BJ (cell line): ENCODE measurements around the gene DPYSL3. TPM values are rescaled to one million over a fixed set of nuclear protein-coding genes. Genes with fewer than 3 reads are reported as not detected.

Experiments
- CTCF ChIA-PET: fragments of 350-600 bp; formaldehyde crosslinking; extraction: SDS; loops from one replicate; lab custom pipeline; 2021; ENCODE audit warnings: antibody characterized with exemption, inconsistent platforms; lab: Yijun Ruan, JAX
- POLR2A ChIA-PET: fragments of 300-600 bp; sonication (Branson Sonifier 250); formaldehyde crosslinking; extraction: SDS; loops from one replicate; lab custom pipeline; 2021; ENCODE audit warnings: antibody characterized with exemption; lab: Charles Lee
- DNase-seq: peaks from one replicate; pipeline ENCODE4 v3.0.0-alpha.2; 2011; ENCODE audit warnings: low read depth
- H3K27me3 ChIP-seq: 2 replicates; pipeline ENCODE4 v1.6.0; 2011; ENCODE audit warnings: low read length; ENCODE audit not compliant: control insufficient read depth, insufficient read depth
- H3K36me3 ChIP-seq: 2 replicates; pipeline ENCODE4 v1.5.1; 2011; ENCODE audit warnings: low read length; ENCODE audit not compliant: control insufficient read depth, insufficient read depth
- H3K4me3 ChIP-seq: 2 replicates; pipeline ENCODE4 v1.5.1; 2011; ENCODE audit warnings: low read depth, mild to moderate bottlenecking, control low read depth, low read length
- polyA plus RNA-seq: library from polyadenylated mRNA; depleted of rRNA; stranded (reverse); fragments of >200 nt; gene quantifications from 2 replicates; pipeline ENCODE4 v1.2.3, GENCODE V29; 2011
- TF ChIP-seq, protein P1 (sequence below): IDR thresholded peaks from 2 replicates; pipeline ENCODE4 v1.5.1; 2011; ENCODE audit warnings: low read depth, mild to moderate bottlenecking, control low read depth, inconsistent platforms, low read length, moderate library complexity; ENCODE audit not compliant: insufficient read depth

The DPYSL3 gene
- polyA plus RNA-seq, 1 experiment, result 49.6 TPM

GRCh38 chr5:147348451-147348850 is 161.4 kb downstream of the DPYSL3 start:
- DNase-seq, result no peak
- TF ChIP-seq, protein P1, sequence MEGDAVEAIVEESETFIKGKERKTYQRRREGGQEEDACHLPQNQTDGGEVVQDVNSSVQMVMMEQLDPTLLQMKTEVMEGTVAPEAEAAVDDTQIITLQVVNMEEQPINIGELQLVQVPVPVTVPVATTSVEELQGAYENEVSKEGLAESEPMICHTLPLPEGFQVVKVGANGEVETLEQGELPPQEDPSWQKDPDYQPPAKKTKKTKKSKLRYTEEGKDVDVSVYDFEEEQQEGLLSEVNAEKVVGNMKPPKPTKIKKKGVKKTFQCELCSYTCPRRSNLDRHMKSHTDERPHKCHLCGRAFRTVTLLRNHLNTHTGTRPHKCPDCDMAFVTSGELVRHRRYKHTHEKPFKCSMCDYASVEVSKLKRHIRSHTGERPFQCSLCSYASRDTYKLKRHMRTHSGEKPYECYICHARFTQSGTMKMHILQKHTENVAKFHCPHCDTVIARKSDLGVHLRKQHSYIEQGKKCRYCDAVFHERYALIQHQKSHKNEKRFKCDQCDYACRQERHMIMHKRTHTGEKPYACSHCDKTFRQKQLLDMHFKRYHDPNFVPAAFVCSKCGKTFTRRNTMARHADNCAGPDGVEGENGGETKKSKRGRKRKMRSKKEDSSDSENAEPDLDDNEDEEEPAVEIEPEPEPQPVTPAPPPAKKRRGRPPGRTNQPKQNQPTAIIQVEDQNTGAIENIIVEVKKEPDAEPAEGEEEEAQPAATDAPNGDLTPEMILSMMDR, result no peak
- Histone ChIP-seq H3K36me3 (no peaks in the 10 kb centered on the region), H3K27me3 (no peaks in the 10 kb centered on the region), H3K4me3 (no peak overlapping the region)
- POLR2A ChIA-PET, result no interaction called here
- CTCF ChIA-PET, result interaction anchor here (0.6 kb wide), 1 partner anchor 16 kb away, joined by 3 read pairs; no protein-coding TSS in a partner anchor

GRCh38 chr5:147348046-147348445 is 161.8 kb downstream of the DPYSL3 start:
- TF ChIP-seq, protein P1, result no peak
- no peaks in the 10 kb centered on the region for H3K36me3 ChIP-seq
- peak; percentile 9 for DNase-seq
- H3K4me3 ChIP-seq, result no peak overlapping the region
- POLR2A ChIA-PET, result no interaction called here
- H3K27me3 ChIP-seq, result no peaks in the 10 kb centered on the region
- CTCF ChIA-PET, result interaction anchor here (0.6 kb wide), 1 partner anchor 16 kb away, joined by 3 read pairs; no protein-coding TSS in a partner anchor

GRCh38 chr5:147346006-147346561 is 163.8 kb downstream of the DPYSL3 start:
- TF ChIP-seq, protein P1, result no peak
- Histone ChIP-seq H3K27me3 (no peaks in the 10 kb centered on the region), H3K4me3 (no peak overlapping the region), H3K36me3 (no peaks in the 10 kb centered on the region)
- ChIA-PET POLR2A (no interaction called here), CTCF (no interaction called here)
- no peak for DNase-seq

DNA sequence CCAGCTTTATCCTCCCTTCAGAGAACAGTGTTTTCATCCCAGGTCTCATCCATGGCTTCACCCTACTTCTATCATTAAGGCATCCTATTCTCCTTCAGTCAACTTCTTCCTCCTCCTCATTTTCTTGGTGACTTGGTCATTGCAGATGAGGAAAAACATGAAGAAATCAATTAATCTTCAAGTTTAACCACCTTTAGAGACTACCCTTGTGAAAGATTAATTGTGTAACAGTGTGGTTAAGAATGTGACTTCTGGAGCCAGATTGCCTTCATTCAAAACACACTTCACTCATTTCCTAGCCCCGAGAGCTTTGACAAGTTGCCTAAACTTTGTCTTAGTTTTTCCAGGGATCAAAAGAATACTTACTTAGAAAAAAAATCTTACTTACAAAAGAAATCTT is 165.0 kb downstream of the DPYSL3 start:
- H3K4me3 ChIP-seq, result no peak overlapping the region
- TF ChIP-seq, protein P1, result no peak
- ChIA-PET POLR2A (no interaction called here), CTCF (interaction anchor here (1.7 kb wide), 1 partner anchor 19 kb away, joined by 5 read pairs; no protein-coding TSS in a partner anchor)
- no peak for DNase-seq
- H3K36me3 ChIP-seq, result no peaks in the 10 kb centered on the region
- H3K27me3 ChIP-seq, result no peaks in the 10 kb centered on the region

DNA sequence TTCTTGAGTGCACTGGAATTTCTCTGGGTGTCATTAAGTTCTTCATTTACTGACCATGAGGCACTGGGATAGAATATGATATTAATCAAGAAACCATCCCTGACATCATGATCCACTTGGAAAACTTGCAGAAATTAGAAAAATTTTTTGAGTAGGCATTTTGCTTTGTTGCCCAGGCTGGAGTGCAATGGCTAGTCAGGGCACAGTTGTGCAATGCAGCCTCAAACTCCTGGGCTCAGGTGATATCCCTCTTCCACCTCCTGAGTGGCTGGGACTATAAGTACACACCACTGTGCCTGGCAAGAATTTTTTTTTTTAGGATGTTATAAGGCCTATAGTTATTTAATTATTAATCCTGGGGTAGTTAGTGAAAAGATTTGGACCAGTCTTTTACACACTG is 168.5 kb downstream of the DPYSL3 start:
- CTCF ChIA-PET, result no interaction called here
- TF ChIP-seq, protein P1, result no peak
- Histone ChIP-seq H3K4me3 (no peak overlapping the region), H3K27me3 (no peaks in the 10 kb centered on the region), H3K36me3 (no peaks in the 10 kb centered on the region)
- POLR2A ChIA-PET, result no interaction called here
- no peak for DNase-seq
